ENCODE measurements around the gene PHF2. TPM values are rescaled to one million over a fixed set of nuclear protein-coding genes. Genes with fewer than 3 reads are reported as not detected.

The PHF2 gene
- total RNA-seq, 1 experiment from 2014 or later = 11.6 TPM

- no peaks in the 10 kb centered on the region for H3K9me3 Mint-ChIP-seq
- TF ChIP-seq ZNF512 (CRISPR knock-in tag; IDR thresholded peaks at IDR 0.05; ENCODE audit: borderline replicate concordance) (no peak), FOXP1 (CRISPR knock-in tag; IDR thresholded peaks at IDR 0.05; ENCODE audit: borderline replicate concordance) (no peak), USF2 (CRISPR knock-in tag; IDR thresholded peaks at IDR 0.05) (no peak), ZNF423 (CRISPR knock-in tag; IDR thresholded peaks at IDR 0.05) (no peak), ZBTB21 (CRISPR knock-in tag; IDR thresholded peaks at IDR 0.05; ENCODE audit: borderline replicate concordance) (no peak), NFYB (CRISPR knock-in tag; conservative IDR thresholded peaks at IDR 0.05; ENCODE audit: low read depth) (no peak), TEAD1 (CRISPR knock-in tag; IDR thresholded peaks at IDR 0.05) (no peak), PREB (CRISPR knock-in tag; IDR thresholded peaks at IDR 0.05; ENCODE audit: borderline replicate concordance) (no peak), E2F5 (CRISPR knock-in tag; IDR thresholded peaks at IDR 0.05) (no peak), STAT6 (CRISPR knock-in tag; conservative IDR thresholded peaks at IDR 0.05; ENCODE audit: low read depth) (no peak), NR1H2 (CRISPR knock-in tag; IDR thresholded peaks at IDR 0.05) (no peak), TEAD4 (CRISPR knock-in tag; IDR thresholded peaks at IDR 0.05) (no peak), SMAD4 (CRISPR knock-in tag; IDR thresholded peaks at IDR 0.05) (no peak)
- TF ChIP-seq, protein P1, sequence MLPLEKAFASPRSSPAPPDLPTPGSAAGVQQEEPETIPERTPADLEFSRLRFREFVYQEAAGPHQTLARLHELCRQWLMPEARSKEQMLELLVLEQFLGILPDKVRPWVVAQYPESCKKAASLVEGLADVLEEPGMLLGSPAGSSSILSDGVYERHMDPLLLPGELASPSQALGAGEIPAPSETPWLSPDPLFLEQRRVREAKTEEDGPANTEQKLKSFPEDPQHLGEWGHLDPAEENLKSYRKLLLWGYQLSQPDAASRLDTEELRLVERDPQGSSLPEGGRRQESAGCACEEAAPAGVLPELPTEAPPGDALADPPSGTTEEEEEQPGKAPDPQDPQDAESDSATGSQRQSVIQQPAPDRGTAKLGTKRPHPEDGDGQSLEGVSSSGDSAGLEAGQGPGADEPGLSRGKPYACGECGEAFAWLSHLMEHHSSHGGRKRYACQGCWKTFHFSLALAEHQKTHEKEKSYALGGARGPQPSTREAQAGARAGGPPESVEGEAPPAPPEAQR (CRISPR knock-in tag; IDR thresholded peaks at IDR 0.05) = no peak
- POLR2A ChIA-PET = no interaction called here
- CTCF ChIA-PET = interaction anchor here (1.4 to 3.4 kb wide), 4 partner anchors 17 to 289 kb away, joined by 3 to 34 read pairs (median 4); no protein-coding TSS in a partner anchor
- H3K27ac Mint-ChIP-seq = peak overlapping the region; percentile 86; the same call in 1 of the 2 replicates
- no peak for DNase-seq (ENCODE audit: low spot score)
- no peaks in the 10 kb centered on the region for H3K27me3 Mint-ChIP-seq (ENCODE audit: low read depth)
- no peak for ATAC-seq
- peaks cover 39% of the 10 kb centered on the region for H3K4me1 Mint-ChIP-seq
- H3K36me3 Mint-ChIP-seq = no peaks in the 10 kb centered on the region
- no peak overlapping the region for H3K4me3 Mint-ChIP-seq
Measured at GRCh38 chr9:93591301-93592007, 15.1 kb downstream of the PHF2 start.
